HS-27A (cell line): Measurements from ENCODE around the gene RIBC2.
"Not testable (repeated sequence)": the region's sequence is repeated elsewhere in the genome, so short reads cannot be mapped to it uniquely, and the experiment has no call there.

Experiments used
- DNase-seq: peaks from one replicate; pipeline ENCODE4 v3.0.0-alpha.2; 2012; ENCODE audit warnings: low read depth, missing footprints

The RIBC2 gene

GRCh38 chr22:45425101-45425500, 11.6 kb downstream of the RIBC2 start:
- DNase-seq, result no peak

- no peak for DNase-seq
Measured at GRCh38 chr22:45425531-45426265, 12.2 kb downstream of the RIBC2 start.

DNA sequence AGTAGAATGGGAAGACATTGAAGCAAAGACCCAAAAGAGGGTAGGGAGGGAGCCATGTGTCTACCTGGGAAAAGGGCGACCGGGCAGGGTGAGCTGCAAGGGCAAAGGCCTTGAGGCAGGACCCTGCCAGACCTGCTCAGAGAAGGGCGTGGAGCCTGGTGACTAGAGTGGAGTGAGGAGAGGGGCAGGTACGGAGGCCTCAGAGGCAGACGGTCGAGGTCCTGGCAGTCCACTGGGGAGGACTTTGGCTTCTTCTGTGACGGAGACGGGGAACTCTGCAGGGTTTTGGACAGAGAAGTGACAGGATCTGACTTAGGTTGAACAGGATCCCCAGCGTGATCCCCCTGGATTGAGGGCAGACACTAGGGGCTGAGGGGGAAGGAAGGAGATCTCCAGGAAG, 12.9 kb downstream of the RIBC2 start:
- no peak for DNase-seq

DNA sequence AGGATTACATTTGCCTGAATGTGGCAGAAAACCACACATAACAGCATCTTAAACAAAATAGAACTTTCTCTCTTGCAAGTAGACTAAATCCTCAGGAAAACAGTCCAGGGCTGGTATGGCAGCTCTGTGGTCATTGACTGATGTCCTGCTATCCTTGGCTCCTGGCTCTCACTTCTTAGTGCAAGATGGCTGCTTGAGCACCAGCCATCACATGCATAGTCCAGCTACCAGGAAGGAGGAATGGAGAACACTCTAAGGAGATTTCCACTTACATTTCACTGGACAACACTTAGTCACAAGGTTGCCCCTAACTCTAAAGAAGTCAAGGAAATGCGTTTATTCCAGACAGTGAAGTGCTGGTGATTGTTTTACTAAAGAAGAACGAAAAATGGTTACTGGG, 13.6 kb downstream of the RIBC2 start:
- DNase-seq, result no peak

DNA sequence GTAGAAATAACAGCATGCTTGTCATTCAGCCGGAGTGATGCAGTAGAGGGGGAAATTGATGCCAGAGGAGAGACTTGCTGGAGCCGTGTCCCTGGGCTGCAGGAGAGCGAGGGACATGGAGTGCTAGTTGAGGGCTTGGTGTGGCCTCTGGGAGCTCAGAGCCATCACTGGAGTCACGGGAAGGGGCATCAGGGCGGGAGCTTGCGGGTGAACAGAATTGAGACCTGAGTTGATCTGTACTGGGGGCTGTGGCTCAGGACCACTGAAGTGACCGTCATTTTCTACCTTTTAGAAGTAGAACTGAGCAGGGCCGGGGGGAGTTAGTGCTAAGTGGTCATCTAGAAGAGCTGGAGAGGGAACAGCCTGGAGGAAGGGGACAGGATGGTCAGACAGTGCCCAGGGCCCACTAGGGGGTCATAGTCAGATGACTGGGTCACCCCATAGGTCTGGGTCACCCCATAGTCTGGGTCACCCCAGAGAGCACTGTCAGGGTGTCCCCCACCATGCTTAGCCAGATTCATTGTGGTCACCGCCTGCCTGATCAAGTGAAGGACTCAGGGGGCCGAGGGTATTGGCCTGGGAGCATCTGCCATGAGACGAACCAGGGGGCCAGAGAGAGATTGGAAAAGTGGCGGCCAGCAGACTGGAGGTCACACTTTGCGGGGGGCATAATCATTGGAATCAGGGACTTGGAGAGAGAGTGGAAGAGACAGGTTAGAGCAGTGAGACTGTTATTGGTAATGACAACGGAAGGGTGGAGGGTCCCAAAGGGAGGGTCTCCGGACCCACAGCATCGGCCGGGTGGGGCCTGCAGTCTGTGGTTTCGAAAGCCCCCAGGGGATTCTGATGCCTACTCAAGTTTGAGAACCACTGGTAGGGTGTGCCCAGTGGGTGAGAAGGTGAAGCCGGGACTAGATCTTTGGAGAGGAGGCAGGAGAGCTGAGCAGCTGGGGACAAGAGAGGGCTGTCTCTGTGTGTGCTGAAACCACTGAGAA, 15.2 kb downstream of the RIBC2 start:
- no peak for DNase-seq

DNA sequence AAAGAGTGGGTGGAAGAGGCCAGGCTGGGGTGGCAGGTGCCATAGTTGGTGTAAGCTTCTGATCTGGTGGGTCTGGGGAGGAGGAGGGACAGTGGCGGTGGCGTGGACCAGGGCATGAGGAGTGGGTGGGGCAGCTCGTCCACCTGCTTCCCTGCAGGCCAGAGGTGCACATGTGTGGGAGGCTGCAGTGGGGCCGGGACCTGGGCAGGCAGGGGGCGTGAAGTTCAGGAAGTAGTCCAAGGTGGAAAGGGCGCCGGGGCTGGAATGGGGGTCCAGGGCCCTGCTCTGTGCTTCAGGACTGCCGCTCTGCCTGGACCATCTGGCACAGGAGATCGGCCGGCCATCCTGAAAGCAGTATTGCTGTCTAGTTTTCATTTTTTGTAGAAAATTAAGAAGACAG, 15.9 kb downstream of the RIBC2 start:
- DNase-seq, result no peak

GRCh38 chr22:45429981-45430775, 16.7 kb downstream of the RIBC2 start:
- DNase-seq, result no peak

GRCh38 chr22:45430871-45431270, 17.4 kb downstream of the RIBC2 start:
- DNase-seq, result no peak

- no peak for DNase-seq
Measured at GRCh38 chr22:45434981-45435380, 21.5 kb downstream of the RIBC2 start.

- peak; percentile 33 for DNase-seq
Measured at GRCh38 chr22:45435544-45436139, 22.1 kb downstream of the RIBC2 start.

GRCh38 chr22:45436871-45437517, 23.5 kb downstream of the RIBC2 start:
- DNase-seq, result not testable (repeated sequence)

- DNase-seq, result no peak
Measured at GRCh38 chr22:45438336-45438735, 24.8 kb downstream of the RIBC2 start.

- DNase-seq, result not testable (repeated sequence)
Measured at GRCh38 chr22:45440688-45441087, 27.2 kb downstream of the RIBC2 start.

DNA sequence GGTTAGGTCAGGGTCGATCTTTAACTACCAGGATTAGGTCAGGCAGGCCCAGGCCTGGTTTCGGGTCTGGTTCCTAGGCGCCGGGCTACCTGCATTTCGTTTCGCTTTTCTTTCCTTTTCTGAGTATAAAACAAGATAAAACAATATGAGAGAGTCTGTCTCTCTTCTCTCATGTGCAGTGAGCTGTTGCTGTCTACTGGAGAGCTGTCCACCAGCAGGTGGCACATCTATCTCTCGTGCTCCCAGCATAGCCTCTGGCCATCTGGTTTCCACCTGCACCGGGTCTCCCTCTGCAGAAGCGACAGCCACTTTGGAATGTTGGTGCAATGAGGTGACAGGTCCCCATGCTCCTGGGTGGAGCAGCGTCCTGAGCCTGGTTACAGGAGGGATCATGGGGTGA, 27.6 kb downstream of the RIBC2 start:
- peak; percentile 22 for DNase-seq

GRCh38 chr22:45442116-45442515, 28.6 kb downstream of the RIBC2 start:
- no peak for DNase-seq

DNA sequence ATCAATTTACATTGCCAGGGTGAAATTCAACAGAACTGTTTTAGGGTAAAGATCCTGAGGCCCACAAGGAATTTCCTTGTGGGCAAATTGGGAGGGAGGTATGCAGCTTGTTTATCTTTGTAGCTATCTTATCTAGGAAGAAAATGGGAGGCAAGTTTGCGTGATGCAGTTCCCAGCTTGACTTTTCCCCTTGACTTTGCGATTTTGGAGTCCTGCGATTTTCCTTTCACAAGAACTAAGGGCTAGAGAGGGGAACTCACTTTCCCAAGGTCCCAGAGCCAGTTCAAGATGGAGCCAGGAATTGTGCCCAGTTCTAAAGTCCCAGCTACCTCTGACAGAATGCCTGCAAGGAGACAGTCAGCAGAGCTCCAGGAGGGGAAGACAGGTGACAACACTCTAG, 30.7 kb downstream of the RIBC2 start:
- no peak for DNase-seq

GRCh38 chr22:45445031-45445710, 31.7 kb downstream of the RIBC2 start:
- no peak for DNase-seq

- no peak for DNase-seq
Measured at GRCh38 chr22:45446216-45446615, 32.7 kb downstream of the RIBC2 start.

DNA sequence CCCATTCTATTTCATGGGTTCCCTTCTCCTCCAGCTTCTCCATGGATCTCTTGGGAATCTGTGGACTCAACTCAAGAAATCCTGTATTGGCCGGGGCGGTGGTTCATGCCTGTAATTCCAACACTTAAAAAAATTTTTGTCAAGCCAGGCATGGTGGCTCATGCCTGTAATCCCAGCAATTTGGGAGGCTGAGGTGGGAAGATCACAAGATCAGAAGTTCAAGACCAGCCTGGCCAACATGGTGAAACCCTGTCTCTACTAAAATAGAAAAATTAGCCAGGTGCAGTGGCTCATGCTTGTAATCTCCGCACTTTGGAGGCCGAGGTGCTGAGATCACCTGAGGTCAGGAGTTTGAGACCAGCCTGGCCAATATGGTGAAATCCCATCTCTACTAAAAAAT, 34.1 kb downstream of the RIBC2 start:
- DNase-seq, result not testable (repeated sequence)

DNA sequence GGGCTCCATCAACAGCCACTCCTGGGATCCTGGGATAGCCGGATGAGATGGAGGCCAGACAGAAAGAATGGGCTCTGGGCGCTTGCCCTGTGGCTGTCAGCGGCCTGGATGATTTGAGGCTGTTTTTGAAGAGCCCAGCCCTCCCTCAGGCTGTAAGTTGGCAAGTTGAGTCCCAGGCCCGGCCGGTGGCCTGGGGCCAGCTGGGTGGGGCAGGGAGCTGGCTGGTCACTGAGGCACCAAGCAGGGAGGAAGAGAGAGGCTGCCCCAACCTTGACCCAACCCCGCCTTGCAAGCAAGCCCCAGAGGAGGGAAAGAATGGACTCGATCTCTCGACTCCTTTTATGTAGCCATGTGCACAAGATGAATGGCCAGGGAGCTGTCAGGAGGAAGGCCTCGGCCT, 34.9 kb downstream of the RIBC2 start:
- no peak for DNase-seq

DNA sequence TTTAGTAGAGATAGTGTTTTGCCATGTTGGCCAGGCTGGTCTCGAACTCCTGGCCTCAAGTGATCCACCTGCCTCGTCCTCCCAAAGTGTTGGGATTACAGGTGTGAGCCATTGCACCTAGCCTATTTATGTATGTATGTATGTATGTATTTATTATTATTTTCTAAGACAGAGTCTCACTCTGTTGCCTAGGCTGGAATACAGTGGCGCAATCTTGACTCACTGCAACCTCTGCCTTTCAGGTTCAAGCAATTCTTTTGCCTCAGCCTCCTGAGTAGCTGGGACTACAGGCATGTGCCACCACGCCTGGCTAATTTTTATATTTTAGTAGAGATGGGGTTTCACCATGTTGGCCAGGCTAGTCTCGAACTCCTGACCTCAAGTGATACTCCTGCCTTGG, 35.9 kb downstream of the RIBC2 start:
- DNase-seq, result not testable (repeated sequence)
